ENCODE results near the gene SLC37A2.

SLC37A2 gene

GRCh38 chr11:125080531-125080911 is 17.4 kb downstream of the SLC37A2 start:
- Histone ChIP-seq H4K20me1 (ENCODE audit: insufficient read depth, low read length) (no peaks in the 10 kb centered on the region), H3F3A (ENCODE audit: insufficient read depth, low read length) (no peaks in the 10 kb centered on the region), H3K79me2 (ENCODE audit: insufficient read depth, low read length) (no peaks in the 10 kb centered on the region), H3K36me3 (ENCODE audit: insufficient read depth, low read length) (no peaks in the 10 kb centered on the region), H3K9me3 (ENCODE audit: low read length) (no peaks in the 10 kb centered on the region), H3K4me2 (ENCODE audit: low read length) (no peak overlapping the region), H3K4me3 (ENCODE audit: low read depth, low read length, poor library complexity, severe bottlenecking) (no peak overlapping the region), H3K27me3 (ENCODE audit: insufficient read depth, low read length) (no peaks in the 10 kb centered on the region), H3K4me1 (ENCODE audit: insufficient read depth, low read length, severe bottlenecking) (no peaks in the 10 kb centered on the region), H3K9ac (ENCODE audit: low read length) (no peak overlapping the region), H2AFZ (ENCODE audit: low read length) (no peak overlapping the region), H3K9me2 (ENCODE audit: low read depth, low read length) (no peaks in the 10 kb centered on the region), H3K27ac (ENCODE audit: low read depth, low read length, poor library complexity, severe bottlenecking) (no peak overlapping the region)
- TF ChIP-seq EZH2 (IDR thresholded peaks at IDR 0.05; ENCODE audit: borderline replicate concordance, low read length) (no peak), CTCF (IDR thresholded peaks at IDR 0.05; ENCODE audit: low read length) (no peak)

- Histone ChIP-seq H3K27ac (ENCODE audit: low read depth, low read length, poor library complexity, severe bottlenecking) (no peak overlapping the region), H3K27me3 (ENCODE audit: insufficient read depth, low read length) (no peaks in the 10 kb centered on the region), H4K20me1 (ENCODE audit: insufficient read depth, low read length) (no peaks in the 10 kb centered on the region), H3K9me2 (ENCODE audit: low read depth, low read length) (no peaks in the 10 kb centered on the region), H3K36me3 (ENCODE audit: insufficient read depth, low read length) (no peaks in the 10 kb centered on the region), H3K9ac (ENCODE audit: low read length) (no peak overlapping the region), H2AFZ (ENCODE audit: low read length) (no peak overlapping the region), H3K4me1 (ENCODE audit: insufficient read depth, low read length, severe bottlenecking) (no peaks in the 10 kb centered on the region), H3F3A (ENCODE audit: insufficient read depth, low read length) (no peaks in the 10 kb centered on the region), H3K9me3 (ENCODE audit: low read length) (no peaks in the 10 kb centered on the region), H3K4me3 (ENCODE audit: low read depth, low read length, poor library complexity, severe bottlenecking) (no peak overlapping the region), H3K4me2 (ENCODE audit: low read length) (no peak overlapping the region), H3K79me2 (ENCODE audit: insufficient read depth, low read length) (no peaks in the 10 kb centered on the region)
- TF ChIP-seq CTCF (IDR thresholded peaks at IDR 0.05; ENCODE audit: low read length) (no peak), EZH2 (IDR thresholded peaks at IDR 0.05; ENCODE audit: borderline replicate concordance, low read length) (no peak)
These were observed 18.1 kb downstream of the SLC37A2 start for GRCh38 chr11:125081098-125081798.

GRCh38 chr11:125082040-125082439 is 18.9 kb downstream of the SLC37A2 start:
- H3F3A ChIP-seq (ENCODE audit: insufficient read depth, low read length) = no peaks in the 10 kb centered on the region

More at GRCh38 chr11:125082040-125082439, 18.9 kb downstream of the SLC37A2 start:
- H3K27ac ChIP-seq (ENCODE audit: low read depth, low read length, poor library complexity, severe bottlenecking) = no peak overlapping the region
- no peaks in the 10 kb centered on the region for H4K20me1 ChIP-seq (ENCODE audit: insufficient read depth, low read length)
- no peak overlapping the region for H2AFZ ChIP-seq (ENCODE audit: low read length)
- H3K4me2 ChIP-seq (ENCODE audit: low read length) = no peak overlapping the region
- no peaks in the 10 kb centered on the region for H3K9me2 ChIP-seq (ENCODE audit: low read depth, low read length)
- no peaks in the 10 kb centered on the region for H3K4me1 ChIP-seq (ENCODE audit: insufficient read depth, low read length, severe bottlenecking)
- H3K27me3 ChIP-seq (ENCODE audit: insufficient read depth, low read length) = no peaks in the 10 kb centered on the region
- no peak overlapping the region for H3K9ac ChIP-seq (ENCODE audit: low read length)
- TF ChIP-seq CTCF (IDR thresholded peaks at IDR 0.05; ENCODE audit: low read length) (no peak), EZH2 (IDR thresholded peaks at IDR 0.05; ENCODE audit: borderline replicate concordance, low read length) (no peak)
- no peaks in the 10 kb centered on the region for H3K9me3 ChIP-seq (ENCODE audit: low read length)
- no peak overlapping the region for H3K4me3 ChIP-seq (ENCODE audit: low read depth, low read length, poor library complexity, severe bottlenecking)
- H3K79me2 ChIP-seq (ENCODE audit: insufficient read depth, low read length) = no peaks in the 10 kb centered on the region
- no peaks in the 10 kb centered on the region for H3K36me3 ChIP-seq (ENCODE audit: insufficient read depth, low read length)

All from OCI-LY1 (cell line).